ENCODE measurements around the gene MAD1L1.

DNA sequence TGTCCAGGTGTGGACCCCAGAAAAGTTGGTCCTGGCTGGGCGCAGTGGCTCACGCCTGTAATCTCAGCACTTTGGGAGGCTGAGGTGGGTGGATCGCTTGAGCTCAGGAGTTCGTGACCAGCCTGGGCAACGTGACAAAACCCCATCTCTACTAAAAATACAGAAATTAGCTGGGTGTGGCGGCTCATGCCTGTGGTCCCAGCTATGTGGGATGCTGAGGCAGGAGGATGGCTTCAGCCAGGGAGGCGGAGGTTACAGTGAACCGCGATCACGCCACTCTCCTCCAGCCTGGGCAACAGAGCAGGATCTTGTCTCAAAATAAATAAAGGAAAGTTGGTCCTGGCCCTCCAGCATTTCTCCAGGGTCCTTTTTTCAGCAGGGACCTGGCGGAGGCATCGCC is 10.7 kb upstream of the MAD1L1 start:
- TF ChIP-seq, protein P1, sequence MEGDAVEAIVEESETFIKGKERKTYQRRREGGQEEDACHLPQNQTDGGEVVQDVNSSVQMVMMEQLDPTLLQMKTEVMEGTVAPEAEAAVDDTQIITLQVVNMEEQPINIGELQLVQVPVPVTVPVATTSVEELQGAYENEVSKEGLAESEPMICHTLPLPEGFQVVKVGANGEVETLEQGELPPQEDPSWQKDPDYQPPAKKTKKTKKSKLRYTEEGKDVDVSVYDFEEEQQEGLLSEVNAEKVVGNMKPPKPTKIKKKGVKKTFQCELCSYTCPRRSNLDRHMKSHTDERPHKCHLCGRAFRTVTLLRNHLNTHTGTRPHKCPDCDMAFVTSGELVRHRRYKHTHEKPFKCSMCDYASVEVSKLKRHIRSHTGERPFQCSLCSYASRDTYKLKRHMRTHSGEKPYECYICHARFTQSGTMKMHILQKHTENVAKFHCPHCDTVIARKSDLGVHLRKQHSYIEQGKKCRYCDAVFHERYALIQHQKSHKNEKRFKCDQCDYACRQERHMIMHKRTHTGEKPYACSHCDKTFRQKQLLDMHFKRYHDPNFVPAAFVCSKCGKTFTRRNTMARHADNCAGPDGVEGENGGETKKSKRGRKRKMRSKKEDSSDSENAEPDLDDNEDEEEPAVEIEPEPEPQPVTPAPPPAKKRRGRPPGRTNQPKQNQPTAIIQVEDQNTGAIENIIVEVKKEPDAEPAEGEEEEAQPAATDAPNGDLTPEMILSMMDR (conservative IDR thresholded peaks at IDR 0.05; ENCODE audit: low read depth, low read length): no peak
- TF ChIP-seq EZH2 (IDR thresholded peaks at IDR 0.05; ENCODE audit: borderline replicate concordance, low read depth, low read length, poor library complexity, severe bottlenecking): no peak
